Activated CD8-positive, alpha-beta memory T cell treated with anti-CD3 and anti-CD28 coated beads for 24 hours (primary cell): ENCODE data around the gene FMNL2.
"Not testable (repeated sequence)": the region's sequence is repeated elsewhere in the genome, so short reads cannot be mapped to it uniquely, and the experiment has no call there.

ENCODE experiments used
- DNase-seq: peaks from one replicate; pipeline ENCODE4 v3.0.0-alpha.2; 2020

The FMNL2 gene

GRCh38 chr2:152376385-152376784 is 41.4 kb downstream of the FMNL2 start:
- no peak for DNase-seq

GRCh38 chr2:152376968-152377367 is 42.0 kb downstream of the FMNL2 start:
- DNase-seq = no peak

- no peak for DNase-seq
These were observed 44.1 kb downstream of the FMNL2 start for GRCh38 chr2:152379089-152379488.

GRCh38 chr2:152380261-152381055 is 45.5 kb downstream of the FMNL2 start:
- DNase-seq = no peak

- no peak for DNase-seq
These were observed 48.7 kb downstream of the FMNL2 start for GRCh38 chr2:152383702-152384101.

- DNase-seq = no peak
These were observed 50.0 kb downstream of the FMNL2 start for GRCh38 chr2:152384992-152385391.

- no peak for DNase-seq
These were observed 50.7 kb downstream of the FMNL2 start for GRCh38 chr2:152385650-152386049.

GRCh38 chr2:152386266-152386665 is 51.3 kb downstream of the FMNL2 start:
- DNase-seq = no peak

- no peak for DNase-seq
These were observed 52.1 kb downstream of the FMNL2 start for GRCh38 chr2:152387041-152387440.

- not testable (repeated sequence) for DNase-seq
These were observed 53.3 kb downstream of the FMNL2 start for GRCh38 chr2:152388269-152388668.

- no peak for DNase-seq
These were observed 54.5 kb downstream of the FMNL2 start for GRCh38 chr2:152389483-152389882.

GRCh38 chr2:152390837-152391236 is 55.9 kb downstream of the FMNL2 start:
- DNase-seq = no peak

- DNase-seq = no peak
These were observed 56.3 kb downstream of the FMNL2 start for GRCh38 chr2:152391318-152391717.

- DNase-seq = no peak
These were observed 58.4 kb downstream of the FMNL2 start for GRCh38 chr2:152393377-152393776.

GRCh38 chr2:152394326-152394725 is 59.4 kb downstream of the FMNL2 start:
- no peak for DNase-seq

- DNase-seq = no peak
These were observed 60.1 kb downstream of the FMNL2 start for GRCh38 chr2:152395103-152395502.

GRCh38 chr2:152395572-152395971 is 60.6 kb downstream of the FMNL2 start:
- DNase-seq = no peak

- no peak for DNase-seq
These were observed 61.1 kb downstream of the FMNL2 start for GRCh38 chr2:152396051-152396511.

- no peak for DNase-seq
These were observed 61.8 kb downstream of the FMNL2 start for GRCh38 chr2:152396763-152397162.

- no peak for DNase-seq
These were observed 64.0 kb downstream of the FMNL2 start for GRCh38 chr2:152399003-152399402.

GRCh38 chr2:152400607-152401214 is 65.7 kb downstream of the FMNL2 start:
- no peak for DNase-seq

GRCh38 chr2:152402780-152403759 is 68.1 kb downstream of the FMNL2 start:
- no peak for DNase-seq
